ENCODE results near the gene PML.
A peak's percentile ranks its signal among the peaks of the same experiment; 100 is the strongest.
"Not testable (repeated sequence)": the region's sequence is repeated elsewhere in the genome, so short reads cannot be mapped to it uniquely, and the experiment has no call there.

PML gene

DNA sequence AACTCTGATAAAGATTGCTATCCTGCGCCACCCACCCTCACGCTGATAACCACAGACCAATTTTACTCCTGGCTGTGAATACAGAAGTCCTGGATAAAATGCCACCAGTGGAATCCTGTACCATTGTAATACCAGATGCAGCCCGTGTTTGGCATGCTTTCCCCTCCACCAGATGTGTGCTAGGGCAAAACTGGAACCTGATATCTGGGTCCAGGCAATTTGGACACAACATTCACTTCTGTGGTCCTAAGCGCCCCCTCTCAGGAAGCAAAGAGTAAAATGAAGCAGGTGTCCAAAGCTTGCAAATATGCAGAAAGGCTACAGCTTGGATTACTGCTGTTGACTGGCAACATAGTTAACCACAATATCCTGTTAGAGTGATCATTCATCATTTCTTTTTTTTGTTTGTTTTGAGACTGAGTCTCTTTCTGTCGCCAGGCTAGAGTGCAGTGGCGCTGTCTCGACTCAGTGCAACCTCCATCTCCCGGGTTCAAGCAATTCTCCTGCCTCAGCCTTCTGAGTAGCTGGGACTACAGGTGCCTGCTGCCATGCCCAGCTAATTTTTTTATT lies 35.4 kb upstream of the PML start:
- DNase-seq (ENCODE audit: low spot score) = no peak

DNA sequence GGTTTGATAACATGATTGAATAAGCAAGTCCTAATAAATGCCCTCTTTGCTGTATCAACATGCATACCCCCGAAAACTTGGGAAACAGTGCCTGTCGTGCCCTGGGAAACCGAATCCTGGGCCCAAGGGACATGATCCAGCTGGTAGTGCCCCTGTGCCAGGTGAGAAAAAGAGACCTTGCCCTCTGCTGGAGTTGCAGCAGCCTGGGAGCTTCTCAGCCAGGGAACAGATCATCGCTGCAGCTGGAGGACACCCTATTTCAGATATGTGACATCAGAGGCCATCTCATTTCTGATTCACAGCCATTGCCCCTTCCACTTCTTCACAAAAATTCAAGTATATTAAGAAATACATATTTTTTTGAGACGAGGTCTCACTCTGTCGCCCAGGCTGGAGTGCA lies 34.7 kb upstream of the PML start:
- DNase-seq (ENCODE audit: low spot score) = no peak

DNA sequence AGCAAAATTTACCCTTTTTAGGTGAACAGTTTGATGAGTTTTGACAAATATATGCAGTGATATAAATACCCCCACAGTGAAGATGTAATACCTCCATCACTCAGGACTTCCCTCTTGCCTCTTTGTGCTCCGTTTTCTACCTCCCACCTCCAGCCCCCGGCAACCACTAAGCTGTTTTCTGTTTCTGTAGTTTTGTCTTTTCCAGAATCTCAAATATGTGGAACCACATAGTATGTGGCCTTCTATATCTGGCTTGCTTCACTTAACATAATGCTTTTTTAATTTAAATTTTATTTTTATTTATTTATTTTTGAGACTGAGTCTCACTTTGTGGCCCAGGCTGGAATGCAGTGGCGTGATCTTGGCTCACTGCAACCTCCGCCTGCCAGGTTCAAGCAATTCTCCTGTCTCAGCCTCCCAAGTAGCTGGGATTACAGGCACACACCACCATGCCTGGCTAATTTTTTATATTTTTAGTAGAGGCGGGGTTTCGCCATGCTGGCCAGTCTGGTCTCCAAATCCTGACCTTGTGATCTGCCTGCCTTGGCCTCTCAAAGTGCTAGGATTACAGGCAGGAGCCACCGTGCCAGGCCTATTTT lies 33.9 kb upstream of the PML start:
- DNase-seq (ENCODE audit: low spot score) = not testable (repeated sequence)

DNA sequence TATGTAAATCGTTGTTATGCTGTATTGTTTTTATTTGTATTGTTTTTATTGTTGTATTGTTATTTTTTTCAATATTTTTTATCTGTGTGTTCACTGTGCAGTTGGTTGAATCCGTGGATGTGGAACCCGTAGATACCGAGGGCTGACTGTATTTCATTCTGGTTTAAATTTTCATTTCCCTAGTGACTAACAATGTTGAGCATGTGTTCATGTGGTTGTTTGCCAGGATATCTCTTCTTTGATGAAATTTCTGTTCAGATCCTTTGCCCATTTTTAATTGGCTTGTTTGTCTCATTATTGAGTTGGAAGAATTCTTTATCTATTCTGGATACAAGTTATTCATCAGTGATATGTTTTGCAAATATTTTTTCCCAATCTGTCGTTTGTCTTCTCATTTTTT lies 32.1 kb upstream of the PML start:
- DNase-seq (ENCODE audit: low spot score) = no peak

DNA sequence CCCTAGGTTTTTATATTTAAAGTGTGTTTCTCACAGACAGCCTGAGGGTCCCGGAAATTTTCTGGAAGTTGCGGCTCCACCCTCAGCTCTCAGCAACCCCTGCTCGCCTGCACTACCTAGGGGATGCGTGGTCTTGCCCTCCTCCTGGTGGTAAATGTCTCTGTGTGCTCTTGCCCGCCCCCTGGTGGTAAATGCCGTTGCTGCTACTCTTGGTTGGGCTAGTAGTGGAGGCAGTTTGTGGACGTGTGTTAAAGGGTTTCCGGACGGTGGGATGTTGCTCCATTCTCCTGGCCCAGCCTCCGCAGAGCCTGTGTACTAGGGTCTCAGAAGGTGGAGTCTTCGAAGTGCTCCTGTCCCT lies 29.8 kb upstream of the PML start:
- DNase-seq (ENCODE audit: low spot score) = peak; percentile 72

DNA sequence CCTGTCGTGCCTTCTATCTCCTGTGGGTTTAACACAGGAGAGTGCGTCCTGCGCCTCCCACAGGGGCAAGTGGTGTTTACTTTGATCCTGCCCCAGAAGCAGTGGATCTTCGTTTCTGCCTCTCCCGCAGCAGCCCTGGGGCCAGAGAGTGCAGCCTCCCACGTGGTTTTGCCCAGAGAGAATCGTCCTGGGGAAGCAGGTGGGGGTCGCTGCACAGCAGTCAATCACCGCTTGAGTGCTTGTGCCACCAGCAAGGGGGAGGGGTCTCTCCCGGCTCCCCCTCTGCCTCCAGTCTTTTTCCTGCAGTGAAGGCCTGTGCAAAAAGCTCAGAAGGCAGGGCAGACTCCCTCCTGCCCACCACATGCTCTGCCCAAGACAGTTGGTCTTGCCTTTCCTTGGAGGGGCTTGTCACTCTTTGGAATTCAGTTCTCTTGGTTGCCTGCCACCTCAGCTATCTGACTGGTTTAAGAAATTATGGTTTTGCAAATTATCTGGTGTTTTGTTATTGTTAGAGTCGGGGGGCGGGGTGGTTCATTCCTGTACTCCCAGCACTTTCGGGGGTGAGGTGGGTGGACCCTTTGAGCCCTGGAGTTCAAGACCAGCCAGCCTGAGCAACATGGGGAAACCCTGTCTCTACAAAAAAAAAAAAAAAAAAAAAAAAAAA lies 29.3 kb upstream of the PML start:
- no peak for DNase-seq (ENCODE audit: low spot score)

DNA sequence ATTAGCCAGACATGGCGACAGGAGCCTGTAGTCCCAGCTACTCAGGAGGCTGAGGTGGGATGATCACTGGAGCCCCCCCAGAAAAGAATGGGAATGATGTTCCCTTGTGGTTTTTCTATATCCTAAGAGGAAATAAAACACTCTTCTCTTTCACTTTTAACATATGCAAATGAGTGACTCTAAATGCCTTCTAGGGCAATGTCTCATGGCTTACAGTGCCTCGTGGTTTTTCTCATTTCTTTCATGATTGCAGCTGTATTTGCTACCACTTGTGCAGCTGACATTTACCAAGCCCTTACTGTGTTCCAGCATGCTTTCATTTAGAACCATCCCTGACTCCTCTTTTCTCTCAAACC lies 28.8 kb upstream of the PML start:
- DNase-seq (ENCODE audit: low spot score) = no peak

DNA sequence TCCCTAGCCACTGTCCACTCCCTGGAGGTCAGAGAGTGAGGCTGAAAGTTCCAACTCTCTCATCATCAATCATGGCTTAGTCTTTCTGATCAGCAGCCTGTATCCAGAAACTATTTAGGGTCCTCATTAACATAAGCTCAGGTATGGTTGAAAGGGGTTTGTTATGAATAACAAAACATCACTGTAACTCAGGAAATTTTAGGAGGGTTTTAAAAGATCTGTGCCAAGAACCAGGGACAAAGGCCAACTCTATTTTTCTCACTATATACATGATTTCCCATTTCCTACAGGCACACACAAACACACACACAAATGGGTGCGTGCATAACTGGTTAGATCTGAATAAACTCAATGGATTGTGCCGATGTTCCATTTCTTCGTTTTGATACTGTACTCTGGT lies 26.1 kb upstream of the PML start:
- no peak for DNase-seq (ENCODE audit: low spot score)

DNA sequence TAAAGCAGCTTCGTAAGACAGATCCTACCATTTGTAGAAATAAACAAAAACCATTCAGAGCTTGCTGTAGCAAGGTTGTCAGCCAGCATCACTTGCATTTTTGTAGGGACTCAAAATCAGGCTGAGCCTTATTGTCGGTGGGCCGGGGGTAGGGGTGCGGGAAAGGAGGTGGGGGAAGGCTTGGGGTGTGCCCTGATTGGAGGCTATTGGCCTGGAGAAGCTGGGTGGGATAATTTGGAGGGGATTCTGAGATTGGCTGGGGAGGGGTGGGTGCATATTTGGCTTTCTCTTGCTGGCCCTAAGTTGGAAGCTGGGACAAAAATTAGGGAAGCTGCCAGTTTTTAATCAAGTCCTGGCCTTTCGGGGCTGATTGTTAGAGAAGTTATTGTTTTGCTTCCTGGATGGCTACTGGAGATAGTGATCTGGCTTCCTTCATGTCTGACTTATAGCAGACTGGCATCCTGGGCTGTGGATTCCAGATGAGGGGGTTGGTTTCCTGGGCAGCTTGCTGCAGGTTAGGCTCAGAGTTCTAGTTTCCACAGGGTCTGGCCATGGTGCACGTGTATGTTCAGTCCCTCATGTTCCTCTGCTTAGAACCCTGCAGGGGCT lies 25.3 kb upstream of the PML start:
- DNase-seq (ENCODE audit: low spot score) = no peak

DNA sequence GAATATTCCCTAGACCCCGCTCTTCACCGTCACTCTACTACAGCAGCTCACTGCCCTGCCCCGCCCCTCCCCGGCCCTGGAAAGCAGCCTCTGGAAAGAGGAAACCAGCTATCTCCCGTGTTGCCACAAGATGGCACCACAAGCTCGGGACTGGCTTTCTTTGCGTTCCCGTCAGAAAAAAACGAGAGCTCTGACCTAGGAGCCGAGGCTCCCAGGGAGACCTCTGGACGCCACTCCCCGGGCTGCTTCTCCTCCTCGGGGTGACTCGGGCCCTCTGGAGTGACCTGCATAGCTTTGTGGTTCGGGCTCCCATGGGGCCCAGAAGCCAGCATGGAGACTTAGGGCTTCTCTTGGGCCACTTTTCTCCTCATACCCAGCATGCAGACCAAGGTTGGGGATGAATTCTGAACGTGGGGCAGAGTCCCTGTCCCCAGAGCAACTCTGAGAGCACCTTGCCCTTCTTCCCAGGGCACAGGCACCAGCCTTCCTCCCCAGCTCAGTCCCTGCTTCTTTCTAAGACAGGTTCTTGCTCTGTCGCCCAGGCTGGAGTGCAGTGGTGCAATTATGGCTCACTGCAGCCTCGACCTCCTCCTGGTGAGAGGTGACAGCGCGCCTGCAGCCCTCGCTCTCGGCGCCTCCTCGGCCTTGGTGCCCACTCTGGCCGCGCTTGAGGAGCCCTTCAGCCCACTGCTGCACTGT lies 21.4 kb upstream of the PML start:
- peak; percentile 87 for DNase-seq (ENCODE audit: low spot score)

DNA sequence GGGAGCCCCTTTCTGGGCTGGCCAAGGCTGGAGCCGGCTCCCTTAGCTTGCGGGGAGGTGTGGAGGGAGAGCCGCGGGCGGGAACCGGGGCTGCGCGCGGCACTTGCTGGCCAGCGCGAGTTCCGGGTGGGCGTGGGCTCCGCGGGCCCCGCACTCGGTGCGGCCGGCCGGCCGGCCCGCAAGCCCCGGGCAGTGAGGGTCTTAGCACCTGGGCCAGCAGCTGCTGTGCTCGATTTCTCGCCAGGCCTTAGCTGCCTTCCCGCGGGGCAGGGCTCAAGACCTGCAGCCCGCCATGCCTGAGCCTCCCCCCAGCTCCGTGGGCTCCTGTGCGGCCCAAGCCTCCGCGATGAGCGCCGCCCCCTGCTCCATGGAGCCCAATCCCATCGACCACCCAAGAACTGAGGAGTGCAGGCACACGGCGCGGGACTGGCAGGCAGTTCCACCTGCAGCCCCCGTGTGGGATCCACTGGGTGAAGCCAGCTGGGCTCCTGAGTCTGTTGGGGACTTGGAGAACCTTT lies 20.8 kb upstream of the PML start:
- DNase-seq (ENCODE audit: low spot score) = not testable (repeated sequence)

DNA sequence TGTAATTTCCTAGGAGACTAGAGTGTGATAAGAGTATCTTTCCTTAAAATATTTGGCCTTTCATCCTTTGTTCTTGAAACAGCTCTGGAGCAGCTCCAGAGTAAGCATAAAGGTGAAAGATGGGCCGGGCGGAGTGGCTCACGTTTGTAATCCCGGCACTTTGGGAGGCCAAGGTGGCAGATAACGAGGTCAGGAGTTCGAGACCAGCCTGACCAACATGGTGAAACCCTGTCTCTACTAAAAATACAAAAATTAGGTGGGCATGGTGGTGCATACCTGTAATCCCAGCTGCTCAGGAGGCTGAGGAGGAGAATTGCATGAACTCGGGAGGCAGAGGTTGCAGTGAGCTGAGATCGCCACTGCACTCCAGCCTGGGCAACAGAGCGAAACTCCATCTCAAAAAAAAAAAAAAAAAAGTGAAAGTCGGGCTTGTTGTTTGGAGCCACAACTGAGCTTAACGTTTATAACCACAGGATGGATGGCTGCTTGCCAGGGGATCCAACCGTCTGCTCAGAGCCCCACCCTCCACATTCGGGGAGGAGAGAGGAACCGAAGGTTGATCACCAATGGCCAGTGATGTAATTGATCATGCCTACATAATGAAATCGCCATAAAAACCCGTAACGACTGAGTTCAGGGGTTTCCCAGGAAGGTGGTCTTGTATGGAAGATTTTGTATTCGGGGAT lies 18.9 kb upstream of the PML start:
- DNase-seq (ENCODE audit: low spot score) = not testable (repeated sequence)

DNA sequence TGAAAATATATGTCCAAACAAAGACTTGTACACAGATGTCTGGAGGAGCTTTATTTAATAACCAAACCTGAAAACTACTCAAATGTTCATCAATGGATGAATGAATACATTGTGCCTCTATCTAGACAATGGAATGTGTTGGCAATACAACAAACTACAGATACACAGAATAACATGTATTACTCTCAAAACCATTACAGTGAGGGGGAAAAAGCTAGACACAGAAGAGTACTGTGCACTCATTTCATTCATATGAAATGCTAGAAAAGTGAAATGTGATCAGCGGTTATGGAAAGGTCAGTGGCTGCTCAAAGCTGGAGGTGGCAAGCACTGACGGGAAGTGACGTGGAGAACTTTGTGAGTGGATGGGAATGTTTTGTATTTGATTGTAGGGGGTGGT lies 15.6 kb upstream of the PML start:
- DNase-seq (ENCODE audit: low spot score) = no peak

DNA sequence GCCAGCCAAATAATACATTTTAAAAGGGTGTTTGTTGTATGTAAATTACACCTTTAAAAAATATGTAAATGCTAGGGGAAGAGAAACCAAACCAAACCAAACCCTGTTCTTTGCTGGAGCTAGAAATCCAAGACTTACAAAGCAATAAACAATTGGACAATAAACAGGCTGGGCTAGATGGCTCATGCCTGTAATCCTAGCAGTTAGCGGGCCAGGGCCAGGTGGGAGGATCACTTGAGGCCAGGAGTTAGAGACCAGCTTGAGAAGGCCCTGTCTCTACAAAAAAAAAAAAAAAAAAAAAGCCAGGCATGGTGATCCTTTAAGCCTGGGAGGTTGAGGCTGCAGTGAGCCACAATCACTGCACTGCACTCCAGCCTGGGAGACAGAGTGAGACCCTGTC lies 14.9 kb upstream of the PML start:
- DNase-seq (ENCODE audit: low spot score) = no peak

DNA sequence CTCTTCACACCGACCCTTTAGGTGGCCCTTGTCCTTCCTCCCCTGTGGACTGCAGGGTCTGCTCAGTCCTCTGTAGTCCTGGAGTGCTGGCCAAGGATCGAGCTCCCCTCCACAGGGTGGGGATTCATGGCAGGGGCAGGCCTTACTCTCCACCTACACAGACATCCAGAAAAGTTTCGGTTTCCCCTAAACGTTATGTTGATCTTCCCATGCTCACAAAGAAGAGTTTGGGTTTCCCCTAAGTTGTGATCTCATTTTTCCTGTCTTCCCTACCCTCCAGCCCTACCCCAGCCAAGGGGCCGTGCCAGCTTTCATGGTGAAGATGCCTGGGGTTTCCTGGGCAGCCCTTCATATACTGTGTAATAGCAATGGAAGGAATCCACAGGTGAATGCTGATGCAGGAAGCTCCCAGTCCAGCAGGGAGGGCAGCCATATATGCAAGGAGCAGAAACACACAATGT lies 12.7 kb upstream of the PML start:
- DNase-seq (ENCODE audit: low spot score) = no peak

DNA sequence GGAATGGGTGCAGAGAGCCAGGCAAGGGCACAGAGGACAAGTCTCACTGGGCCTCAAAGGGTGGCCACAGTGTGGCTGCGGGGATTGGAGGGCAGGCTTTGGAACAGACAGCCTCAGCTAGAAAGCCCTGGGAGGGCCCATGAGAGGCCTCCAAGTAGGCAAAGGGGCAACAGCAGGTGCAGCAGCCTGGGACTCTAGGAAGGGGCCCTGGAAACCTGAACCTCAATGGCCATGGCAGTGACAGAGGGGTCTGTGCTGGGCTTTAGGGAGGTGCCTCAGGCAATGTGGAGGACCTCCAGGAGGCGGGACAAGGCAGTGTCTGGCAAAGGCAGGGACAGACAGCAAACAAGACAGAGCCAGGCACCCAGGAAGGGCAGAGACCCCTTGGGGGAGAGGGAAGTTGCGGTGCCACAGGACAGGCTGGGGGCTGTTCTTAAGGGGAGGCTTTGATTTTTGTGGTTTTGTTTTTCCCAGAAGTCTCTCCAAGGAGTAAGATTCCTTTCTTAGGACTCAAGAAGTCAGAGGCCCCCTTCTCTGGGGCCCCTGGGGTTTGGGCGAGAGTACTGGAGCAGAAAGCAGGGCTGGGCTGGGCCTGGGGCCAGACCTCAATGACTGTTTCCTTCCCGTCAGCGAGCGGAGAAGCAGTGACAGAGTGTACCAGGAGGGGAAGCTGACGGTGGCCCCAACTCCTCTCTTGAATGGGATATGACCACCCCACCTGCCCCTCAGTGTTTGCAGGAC lies 12.1 kb upstream of the PML start:
- no peak for DNase-seq (ENCODE audit: low spot score)

DNA sequence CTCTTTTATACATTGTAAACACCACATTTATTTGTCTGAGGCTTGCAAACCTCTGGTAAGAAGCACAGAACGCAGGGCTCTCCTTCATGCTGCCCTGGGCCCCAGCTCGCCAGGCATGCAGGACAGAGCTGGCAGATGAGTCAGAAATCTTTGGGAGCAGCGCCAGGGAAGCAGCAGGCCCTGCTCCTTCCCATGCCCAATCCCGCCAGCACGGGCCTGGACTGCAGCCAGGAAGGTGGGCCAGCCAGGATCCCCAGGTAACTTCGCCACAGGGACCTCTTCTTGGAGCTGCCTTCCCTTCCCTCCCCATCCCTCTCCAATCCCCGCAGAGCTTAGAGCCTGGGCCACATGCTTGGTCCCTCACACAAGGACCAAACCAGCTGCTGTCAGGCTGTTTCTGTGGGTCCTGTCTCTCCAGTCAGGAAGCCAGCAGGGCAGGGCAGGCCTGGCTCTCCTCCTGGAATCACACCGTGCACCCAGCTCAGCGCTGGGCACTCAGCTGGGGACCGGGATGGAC lies 11.2 kb upstream of the PML start:
- DNase-seq (ENCODE audit: low spot score) = no peak

DNA sequence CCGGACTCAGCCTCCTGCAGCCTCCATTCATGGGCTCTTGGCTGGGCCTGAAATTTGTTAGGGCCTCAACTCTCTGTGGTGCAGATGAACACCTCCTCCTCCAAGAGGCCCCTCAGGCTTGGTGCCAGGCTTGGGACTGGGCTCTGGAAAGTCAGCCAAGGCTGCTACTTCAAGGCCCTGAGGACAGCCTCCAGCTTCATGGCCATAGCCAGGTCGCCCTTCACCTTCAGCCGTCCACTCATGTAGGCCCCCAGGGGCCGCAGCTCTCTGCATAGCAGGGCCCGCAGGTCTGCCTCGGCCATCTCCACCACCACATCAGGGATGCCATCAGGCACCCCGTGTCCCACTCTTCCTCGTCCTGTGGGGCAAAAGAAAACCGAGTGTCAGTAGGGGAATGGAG lies 10.7 kb upstream of the PML start:
- DNase-seq (ENCODE audit: low spot score) = no peak

DNA sequence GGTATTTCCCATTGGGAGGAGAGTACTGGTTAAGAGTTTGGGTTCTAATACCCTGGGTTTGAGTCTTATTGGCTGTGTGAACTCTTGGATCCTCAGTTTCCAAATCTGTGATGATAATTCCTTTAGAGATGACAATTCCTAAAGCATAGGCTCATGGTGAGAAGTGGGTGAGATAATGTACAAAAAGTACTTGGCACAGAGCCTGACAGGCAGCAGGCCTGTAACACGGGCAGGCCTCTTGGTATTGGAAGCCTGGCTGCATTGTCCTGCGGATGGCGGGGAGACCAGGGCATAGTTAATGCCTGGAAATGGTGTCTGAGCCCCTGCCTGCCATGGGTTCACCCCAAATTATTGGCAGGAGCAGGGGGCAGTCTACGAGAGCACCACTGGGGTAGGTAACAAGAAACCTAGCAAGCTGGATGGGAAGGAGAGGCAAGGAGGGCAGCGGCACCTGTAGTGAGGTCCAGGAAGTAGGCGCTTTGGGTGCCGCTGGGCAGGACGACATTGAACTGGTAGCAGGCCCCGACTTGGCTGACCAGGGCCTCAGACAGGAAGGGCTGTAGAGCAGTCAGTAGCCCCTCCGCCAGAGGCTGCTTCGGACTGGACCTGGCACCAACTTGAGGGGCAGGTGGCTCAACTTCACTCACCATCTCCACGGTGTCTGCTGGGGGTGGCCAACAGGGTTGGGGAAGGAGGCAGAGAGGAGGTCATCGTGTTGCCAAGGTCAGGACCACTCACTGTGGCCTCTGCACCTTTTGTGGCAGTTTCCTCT lies 10.1 kb upstream of the PML start:
- DNase-seq (ENCODE audit: low spot score) = no peak

DNA sequence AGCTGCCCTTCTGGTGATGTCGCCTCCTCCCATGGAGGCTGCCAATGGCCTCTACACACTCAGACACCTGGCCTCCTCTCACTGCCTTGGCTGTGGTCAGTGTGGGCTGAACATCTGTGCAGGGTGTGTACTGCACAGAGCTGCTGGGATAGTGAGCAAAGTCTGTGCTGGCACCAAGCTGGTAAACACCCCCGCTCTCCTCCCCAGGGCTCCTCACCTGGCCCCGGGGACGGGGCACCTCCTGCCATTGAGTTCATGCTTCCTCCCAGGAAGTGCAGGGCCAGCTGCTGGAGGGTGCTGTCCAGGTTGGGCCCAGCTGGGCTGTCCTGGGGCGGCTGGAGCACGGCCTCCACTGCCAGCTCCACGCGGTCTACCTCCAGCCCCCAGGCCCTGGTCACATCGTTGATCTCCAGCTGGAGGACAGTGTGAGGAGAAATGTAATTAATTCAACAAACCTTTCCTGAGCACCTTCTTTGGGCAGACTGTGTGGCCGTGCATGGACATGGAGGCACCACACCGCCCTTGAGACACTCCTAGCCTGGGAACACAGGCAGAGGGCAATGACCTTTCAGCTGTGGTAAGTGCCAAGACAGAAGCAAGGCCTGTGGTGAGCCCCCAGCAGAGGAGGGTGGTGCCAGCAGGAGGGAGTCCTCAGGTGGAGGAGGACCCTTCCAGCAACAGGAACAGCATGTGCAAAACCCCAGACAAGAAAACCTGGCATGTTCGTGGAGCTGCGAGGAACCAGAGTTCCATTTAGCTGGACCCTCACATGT lies 9.2 kb upstream of the PML start:
- no peak for DNase-seq (ENCODE audit: low spot score)

Measured in LoVo (cell line).